Activated CD8-positive, alpha-beta T cell treated with anti-CD3 and anti-CD28 coated beads, Interleukin-2, amount 10 ng/mL, durations not matched to agents 7 days and 5 days (primary cell): ENCODE results near the gene MIOX. TPM values are rescaled to one million over a fixed set of nuclear protein-coding genes. Genes with fewer than 3 reads are reported as not detected.
A peak's percentile ranks its signal among the peaks of the same experiment; 100 is the strongest.

Experiments
- ATAC-seq: fragments of 150-1000 bp; cut with Tn5 transposase; one replicate; pipeline ENCODE4 v1.10.0; 2021; ENCODE audit warnings: moderate library complexity
- CTCF ChIA-PET: fragments of 350-600 bp; sonication (Branson Sonifier 250); formaldehyde crosslinking; loops from one replicate; lab custom pipeline; 2021; ENCODE audit warnings: antibody characterized with exemption; lab: Charles Lee
- POLR2A ChIA-PET: fragments of 350-600 bp; sonication (Branson Sonifier 250); formaldehyde crosslinking; loops from one replicate; lab custom pipeline; 2021; ENCODE audit warnings: antibody characterized with exemption; lab: Charles Lee
- DNase-seq: peaks from one replicate; pipeline ENCODE4 v3.0.0-alpha.2; 2020
- H3K27ac Mint-ChIP-seq: one replicate; pipeline ENCODE4 v1.8.0; 2021; ENCODE audit warnings: mild to moderate bottlenecking, mixed read lengths
- H3K27me3 Mint-ChIP-seq: one replicate; pipeline ENCODE4 v1.8.0; 2021; ENCODE audit warnings: low read depth, mixed read lengths
- H3K36me3 Mint-ChIP-seq: one replicate; pipeline ENCODE4 v1.8.0; 2021; ENCODE audit warnings: low read depth, mixed read lengths
- H3K4me1 Mint-ChIP-seq: one replicate; pipeline ENCODE4 v1.8.0; 2021; ENCODE audit warnings: low read depth, mixed read lengths
- H3K4me3 Mint-ChIP-seq: one replicate; pipeline ENCODE4 v1.8.0; 2021; ENCODE audit warnings: mild to moderate bottlenecking, mixed read lengths
- H3K9me3 Mint-ChIP-seq: one replicate; pipeline ENCODE4 v1.8.0; 2022; ENCODE audit warnings: mixed read lengths; ENCODE audit not compliant: insufficient read depth
- total RNA-seq, 2 experiments: library from RNA; stranded (reverse); gene quantifications; one replicate each; pipeline ENCODE4 v1.2.3, GENCODE V29; 2021

The MIOX gene
- total RNA-seq, 2 experiments from 2014 or later = 0.40 TPM; not detected in 1

GRCh38 chr22:50483977-50484853 lies 2.4 kb upstream of the MIOX start:
- ChIA-PET CTCF (no interaction called here), POLR2A (interaction anchor here (1.5 kb wide), 1 partner anchor 23 kb away, joined by 4 read pairs; the partner anchor contains the start of genes LMF2 and NCAPH2)
- Mint-ChIP-seq H3K4me3 (no peak overlapping the region), H3K27me3 (peaks cover 14% of the 10 kb centered on the region), H3K4me1 (peaks cover 5% of the 10 kb centered on the region), H3K27ac (no peak overlapping the region), H3K36me3 (no peaks in the 10 kb centered on the region), H3K9me3 (no peaks in the 10 kb centered on the region)
- DNase-seq (no peak), ATAC-seq (no peak)

- ATAC-seq (no peak), DNase-seq (no peak)
- peaks cover 2% of the 10 kb centered on the region for H3K4me1 Mint-ChIP-seq
- no peak overlapping the region for H3K27ac Mint-ChIP-seq
- CTCF ChIA-PET = interaction anchor here (0.9 to 1.3 kb wide), 2 partner anchors 12 to 17 kb away, joined by 3 to 4 read pairs; no protein-coding TSS in a partner anchor
- H3K36me3 Mint-ChIP-seq = no peaks in the 10 kb centered on the region
- H3K4me3 Mint-ChIP-seq = no peak overlapping the region
- POLR2A ChIA-PET = interaction anchor here (1.5 kb wide), 1 partner anchor 22 kb away, joined by 4 read pairs; the partner anchor contains the start of genes LMF2 and NCAPH2
- peaks cover 2% of the 10 kb centered on the region for H3K27me3 Mint-ChIP-seq
- no peaks in the 10 kb centered on the region for H3K9me3 Mint-ChIP-seq
Observed at GRCh38 chr22:50485221-50486131, 1.2 kb upstream of the MIOX start.

- no peak overlapping the region for H3K4me3 Mint-ChIP-seq
- no peak for DNase-seq
- H3K36me3 Mint-ChIP-seq = no peaks in the 10 kb centered on the region
- no peak for ATAC-seq
- no peaks in the 10 kb centered on the region for H3K9me3 Mint-ChIP-seq
- ChIA-PET CTCF (no interaction called here), POLR2A (no interaction called here)
- H3K4me1 Mint-ChIP-seq = peaks cover 8% of the 10 kb centered on the region
- H3K27ac Mint-ChIP-seq = no peak overlapping the region
- no peaks in the 10 kb centered on the region for H3K27me3 Mint-ChIP-seq
Observed at GRCh38 chr22:50487290-50488005, 789 bp downstream of the MIOX start.

GRCh38 chr22:50488006-50488677 lies 1.5 kb downstream of the MIOX start:
- ChIA-PET POLR2A (no interaction called here), CTCF (no interaction called here)
- Mint-ChIP-seq H3K27ac (no peak overlapping the region), H3K27me3 (peaks cover under 1% of the 10 kb centered on the region), H3K4me1 (peaks cover 8% of the 10 kb centered on the region), H3K36me3 (no peaks in the 10 kb centered on the region), H3K4me3 (no peak overlapping the region), H3K9me3 (no peaks in the 10 kb centered on the region)
- ATAC-seq (no peak), DNase-seq (no peak)

- no peaks in the 10 kb centered on the region for H3K9me3 Mint-ChIP-seq
- ChIA-PET CTCF (no interaction called here), POLR2A (no interaction called here)
- H3K36me3 Mint-ChIP-seq = no peaks in the 10 kb centered on the region
- DNase-seq (no peak), ATAC-seq (no peak)
- H3K4me3 Mint-ChIP-seq = no peak overlapping the region
- H3K27me3 Mint-ChIP-seq = peaks cover 2% of the 10 kb centered on the region
- H3K4me1 Mint-ChIP-seq = peaks cover 8% of the 10 kb centered on the region
- no peak overlapping the region for H3K27ac Mint-ChIP-seq
Observed at GRCh38 chr22:50488886-50489285, 2.2 kb downstream of the MIOX start.

GRCh38 chr22:50489363-50490243 lies 2.9 kb downstream of the MIOX start:
- H3K27me3 Mint-ChIP-seq = peaks cover 2% of the 10 kb centered on the region
- no peak overlapping the region for H3K4me3 Mint-ChIP-seq
- ChIA-PET POLR2A (no interaction called here), CTCF (no interaction called here)
- no peak overlapping the region for H3K27ac Mint-ChIP-seq
- no peak for DNase-seq
- H3K4me1 Mint-ChIP-seq = peaks cover 8% of the 10 kb centered on the region
- no peaks in the 10 kb centered on the region for H3K9me3 Mint-ChIP-seq
- ATAC-seq = no peak
- no peaks in the 10 kb centered on the region for H3K36me3 Mint-ChIP-seq

GRCh38 chr22:50490531-50491308 lies 4.1 kb downstream of the MIOX start:
- peak; percentile 42 for ATAC-seq
- DNase-seq = no peak
- H3K4me1 Mint-ChIP-seq = peaks cover 8% of the 10 kb centered on the region
- H3K36me3 Mint-ChIP-seq = no peaks in the 10 kb centered on the region
- CTCF ChIA-PET = interaction anchor here (0.6 to 1.8 kb wide), 2 partner anchors 21 to 88 kb away, joined by 3 to 4 read pairs; no protein-coding TSS in a partner anchor
- POLR2A ChIA-PET = interaction anchor here (0.7 kb wide), 1 partner anchor 39 kb away, joined by 5 read pairs; no protein-coding TSS in a partner anchor
- H3K9me3 Mint-ChIP-seq = no peaks in the 10 kb centered on the region
- H3K27me3 Mint-ChIP-seq = peaks cover 2% of the 10 kb centered on the region
- H3K4me3 Mint-ChIP-seq = peak overlapping the region; percentile 25
- peak overlapping the region; percentile 34 for H3K27ac Mint-ChIP-seq

GRCh38 chr22:50497093-50497492 lies 10.4 kb downstream of the MIOX start:
- ATAC-seq = no peak
- no peak for DNase-seq
- Mint-ChIP-seq H3K9me3 (no peaks in the 10 kb centered on the region), H3K27me3 (peaks cover 6% of the 10 kb centered on the region), H3K4me1 (peaks cover 2% of the 10 kb centered on the region), H3K4me3 (no peak overlapping the region), H3K27ac (no peak overlapping the region), H3K36me3 (peaks cover under 1% of the 10 kb centered on the region)
- ChIA-PET CTCF (interaction anchor here (1.0 to 3.4 kb wide), 16 partner anchors 11 to 255 kb away, joined by 3 to 26 read pairs (median 8); partner anchors contain the start of genes ADM2, HDAC10, LMF2 and NCAPH2), POLR2A (interaction anchor here (1.0 to 2.1 kb wide), 7 partner anchors 10 to 146 kb away, joined by 3 to 6 read pairs (median 3); partner anchors contain the start of gene LMF2)

- CTCF ChIA-PET = interaction anchor here (0.6 to 3.4 kb wide), 25 partner anchors 10 to 257 kb away, joined by 3 to 26 read pairs (median 5); partner anchors contain the start of genes ADM2, HDAC10, LMF2 and NCAPH2
Observed at GRCh38 chr22:50498322-50498890, 11.7 kb downstream of the MIOX start.

More at GRCh38 chr22:50498322-50498890, 11.7 kb downstream of the MIOX start:
- H3K27me3 Mint-ChIP-seq = peaks cover 3% of the 10 kb centered on the region
- DNase-seq (peak; percentile 83), ATAC-seq (peak; percentile 93)
- POLR2A ChIA-PET = interaction anchor here (0.6 to 2.1 kb wide), 9 partner anchors 9 to 248 kb away, joined by 3 to 7 read pairs (median 3); partner anchors contain the start of gene LMF2
- no peaks in the 10 kb centered on the region for H3K9me3 Mint-ChIP-seq
- peaks cover 2% of the 10 kb centered on the region for H3K36me3 Mint-ChIP-seq
- peaks cover 2% of the 10 kb centered on the region for H3K4me1 Mint-ChIP-seq
- H3K4me3 Mint-ChIP-seq = no peak overlapping the region
- H3K27ac Mint-ChIP-seq = no peak overlapping the region
